Activated naive CD8-positive, alpha-beta T cell treated with anti-CD3 and anti-CD28 coated beads for 36 hours (primary cell): ENCODE results near the gene ATXN1L. TPM values are rescaled to one million over a fixed set of nuclear protein-coding genes. Genes with fewer than 3 reads are reported as not detected.
"Not testable (repeated sequence)": the region's sequence is repeated elsewhere in the genome, so short reads cannot be mapped to it uniquely, and the experiment has no call there.

Experiments
- DNase-seq: peaks from one replicate; pipeline ENCODE4 v3.0.0; 2021
- H3K27ac Mint-ChIP-seq: one replicate; pipeline ENCODE4 v1.8.0; 2022; ENCODE audit warnings: mild to moderate bottlenecking, moderate library complexity, mixed read lengths
- H3K27me3 Mint-ChIP-seq: one replicate; pipeline ENCODE4 v1.8.0; 2022; ENCODE audit warnings: mild to moderate bottlenecking, mixed read lengths
- H3K36me3 Mint-ChIP-seq: one replicate; pipeline ENCODE4 v1.8.0; 2021; ENCODE audit warnings: mild to moderate bottlenecking, mixed read lengths
- H3K4me1 Mint-ChIP-seq: one replicate; pipeline ENCODE4 v1.8.0; 2021; ENCODE audit warnings: mixed read lengths
- H3K4me3 Mint-ChIP-seq: one replicate; pipeline ENCODE4 v1.8.0; 2022; ENCODE audit warnings: mild to moderate bottlenecking, moderate library complexity, mixed read lengths
- H3K9me3 Mint-ChIP-seq: one replicate; pipeline ENCODE4 v1.8.0; 2022; ENCODE audit warnings: mixed read lengths
- total RNA-seq, 2 experiments: library from RNA; stranded (reverse); gene quantifications; one replicate each; pipeline ENCODE4 v1.2.3, GENCODE V29; 2021

The ATXN1L gene
- total RNA-seq, 2 experiments from 2014 or later = 13.4 to 15.3 TPM

DNA sequence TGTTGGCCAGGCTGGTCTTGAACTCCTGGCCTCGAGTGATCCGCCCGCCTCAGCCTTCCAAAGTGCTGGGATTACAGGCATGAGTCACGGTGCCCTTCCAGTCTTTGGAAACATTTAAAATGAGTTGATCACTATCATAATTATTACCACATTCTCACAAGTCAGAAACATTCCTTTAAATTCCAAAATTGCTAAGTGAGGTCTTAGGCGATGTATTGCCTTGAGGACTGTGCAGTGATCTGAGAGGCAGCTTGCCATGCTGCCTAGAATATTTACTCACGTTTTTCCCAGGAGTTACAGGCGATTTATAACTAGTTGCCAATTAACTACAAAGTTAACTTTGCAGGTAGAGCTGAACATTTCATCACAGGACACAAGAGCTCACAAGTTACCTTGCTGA is 5.7 kb upstream of the ATXN1L start:
- Mint-ChIP-seq H3K9me3 (no peaks in the 10 kb centered on the region), H3K27me3 (no peaks in the 10 kb centered on the region), H3K4me1 (peaks cover 10% of the 10 kb centered on the region), H3K27ac (no peak overlapping the region), H3K36me3 (no peaks in the 10 kb centered on the region), H3K4me3 (no peak overlapping the region)
- DNase-seq = no peak

DNA sequence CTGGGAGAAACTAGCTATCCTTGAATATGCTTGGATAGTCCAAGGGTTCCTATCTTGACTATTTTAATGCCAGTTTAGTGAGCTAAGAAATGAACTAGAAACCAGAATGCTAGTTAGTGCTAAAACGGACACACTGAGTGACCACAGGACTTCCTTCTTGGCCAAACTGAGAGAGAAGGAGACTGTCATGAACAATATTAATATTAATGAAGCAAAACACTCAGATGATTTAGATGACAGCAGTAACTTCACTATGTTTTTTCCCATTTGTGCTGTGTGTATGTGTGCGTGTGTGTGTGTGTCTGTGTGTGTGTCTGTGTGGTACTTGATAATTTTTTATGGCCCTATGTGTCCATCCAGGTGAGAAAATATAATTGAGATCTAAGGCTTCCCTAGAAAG is 2.2 kb upstream of the ATXN1L start:
- no peak overlapping the region for H3K27ac Mint-ChIP-seq
- no peak for DNase-seq
- H3K4me1 Mint-ChIP-seq = peaks cover 30% of the 10 kb centered on the region
- peaks cover 7% of the 10 kb centered on the region for H3K36me3 Mint-ChIP-seq
- no peaks in the 10 kb centered on the region for H3K27me3 Mint-ChIP-seq
- H3K4me3 Mint-ChIP-seq = no peak overlapping the region
- no peaks in the 10 kb centered on the region for H3K9me3 Mint-ChIP-seq

DNA sequence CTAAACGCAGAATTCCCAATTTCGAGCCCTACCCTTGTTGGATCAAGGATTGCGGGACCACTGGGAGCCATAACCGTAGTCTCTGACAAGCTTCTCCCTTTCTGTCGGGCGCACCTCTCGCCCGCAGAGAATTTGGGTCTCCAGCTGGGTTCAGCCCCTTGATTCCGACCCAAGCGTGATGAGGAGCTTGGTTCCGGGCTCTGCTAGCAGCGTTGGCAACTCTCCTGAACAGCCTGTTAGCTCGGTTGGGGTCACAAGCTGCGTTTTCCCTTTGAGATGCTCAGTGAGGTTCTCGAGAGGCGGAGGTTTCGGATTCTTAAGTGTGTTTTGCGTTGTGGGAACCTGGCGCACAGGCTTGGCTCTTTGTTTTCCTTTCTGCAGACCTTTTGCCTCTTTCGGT is 655 bp downstream of the ATXN1L start:
- H3K27me3 Mint-ChIP-seq = no peaks in the 10 kb centered on the region
- H3K9me3 Mint-ChIP-seq = no peaks in the 10 kb centered on the region
- H3K4me1 Mint-ChIP-seq = peaks cover 30% of the 10 kb centered on the region
- H3K36me3 Mint-ChIP-seq = peaks cover 20% of the 10 kb centered on the region
- DNase-seq = peak; percentile 24
- peak overlapping the region; percentile 79 for H3K27ac Mint-ChIP-seq
- peak overlapping the region; percentile 90 for H3K4me3 Mint-ChIP-seq

DNA sequence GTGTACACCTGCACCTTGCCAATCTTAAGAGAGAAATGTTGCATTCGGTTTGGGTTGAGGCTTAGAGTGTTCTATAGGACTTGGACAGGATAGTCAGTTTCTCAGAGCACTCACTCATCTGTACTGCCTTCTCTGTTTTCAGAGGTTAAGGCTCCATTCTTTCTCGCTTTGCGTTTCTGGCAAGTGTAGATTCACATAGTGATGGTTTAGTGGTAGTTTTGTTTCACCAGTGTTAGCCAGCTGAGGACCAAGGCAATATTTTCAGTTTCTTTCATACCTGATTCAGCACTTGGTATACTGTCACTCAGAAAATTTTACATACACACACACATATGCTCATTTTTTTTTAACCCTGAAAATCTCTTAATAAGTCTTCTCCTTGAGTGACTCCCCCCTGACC is 1.3 kb downstream of the ATXN1L start:
- H3K4me3 Mint-ChIP-seq = peak overlapping the region; percentile 90
- H3K4me1 Mint-ChIP-seq = peaks cover 29% of the 10 kb centered on the region
- H3K9me3 Mint-ChIP-seq = no peaks in the 10 kb centered on the region
- peaks cover 20% of the 10 kb centered on the region for H3K36me3 Mint-ChIP-seq
- H3K27me3 Mint-ChIP-seq = no peaks in the 10 kb centered on the region
- H3K27ac Mint-ChIP-seq = peak overlapping the region; percentile 37
- DNase-seq = no peak

DNA sequence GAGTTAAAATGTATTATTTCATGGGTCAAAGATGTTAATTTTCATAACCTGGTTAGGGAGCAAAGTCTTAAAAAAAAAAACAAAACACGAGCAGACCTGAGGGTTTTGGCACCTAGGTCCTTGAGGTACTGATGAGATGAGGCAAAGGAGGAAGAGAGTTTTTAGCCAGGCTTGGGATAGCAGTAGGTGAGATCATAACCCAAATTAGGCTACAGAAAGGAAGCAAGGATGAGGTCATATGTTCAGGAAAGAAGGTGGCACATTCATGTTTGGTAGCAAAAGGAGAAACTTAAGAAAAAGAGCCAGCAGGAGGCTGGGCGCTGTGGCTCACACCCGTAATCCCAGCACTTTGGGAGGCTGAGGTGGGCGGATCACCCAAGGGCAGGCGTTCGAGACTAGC is 2.8 kb downstream of the ATXN1L start:
- no peak overlapping the region for H3K27ac Mint-ChIP-seq
- no peak for DNase-seq
- no peaks in the 10 kb centered on the region for H3K27me3 Mint-ChIP-seq
- no peaks in the 10 kb centered on the region for H3K9me3 Mint-ChIP-seq
- H3K4me1 Mint-ChIP-seq = peaks cover 29% of the 10 kb centered on the region
- H3K36me3 Mint-ChIP-seq = peaks cover 20% of the 10 kb centered on the region
- no peak overlapping the region for H3K4me3 Mint-ChIP-seq

DNA sequence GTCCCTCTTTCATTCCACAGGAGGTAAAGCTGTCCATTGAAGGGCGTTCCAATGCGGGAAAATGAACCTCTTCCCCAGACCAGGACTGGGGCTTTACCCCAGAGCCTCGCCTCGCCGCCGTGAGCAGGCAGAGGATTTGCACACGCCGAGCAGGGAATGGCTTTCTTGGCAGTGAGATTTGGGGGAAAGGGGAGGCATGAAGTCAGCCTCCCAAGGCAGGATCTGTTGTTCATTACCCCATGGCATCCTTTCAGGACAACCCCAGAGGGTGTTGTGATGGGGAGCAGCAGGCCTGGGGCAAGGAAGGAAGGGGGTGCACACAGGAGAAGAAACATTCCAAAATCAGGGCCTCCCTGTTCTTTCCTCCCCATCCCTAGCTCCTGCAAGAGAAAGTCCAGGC is 6.0 kb downstream of the ATXN1L start:
- H3K4me1 Mint-ChIP-seq = peaks cover 40% of the 10 kb centered on the region
- H3K36me3 Mint-ChIP-seq = peaks cover 20% of the 10 kb centered on the region
- no peak overlapping the region for H3K27ac Mint-ChIP-seq
- H3K27me3 Mint-ChIP-seq = no peaks in the 10 kb centered on the region
- DNase-seq = no peak
- no peaks in the 10 kb centered on the region for H3K9me3 Mint-ChIP-seq
- H3K4me3 Mint-ChIP-seq = no peak overlapping the region

DNA sequence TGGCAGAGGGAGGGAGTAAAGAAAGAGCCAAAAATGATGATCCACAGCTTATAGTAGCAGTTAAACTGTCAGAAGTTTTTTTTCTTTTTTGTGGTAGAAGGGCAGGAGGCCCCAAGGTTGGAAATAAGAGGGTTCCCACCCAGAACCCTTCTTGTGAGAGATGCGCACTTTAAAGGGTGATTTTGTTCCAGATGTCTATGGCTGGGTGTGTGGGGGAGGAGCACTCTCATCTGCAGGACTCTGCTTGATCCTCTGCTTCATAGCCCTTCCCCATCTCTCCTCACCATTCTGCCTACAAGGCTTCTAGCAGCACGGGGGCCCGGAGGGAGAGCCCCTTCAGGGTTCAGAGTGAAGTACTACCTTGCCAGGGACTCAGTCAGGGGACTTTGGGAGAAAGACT is 6.4 kb downstream of the ATXN1L start:
- Mint-ChIP-seq H3K4me3 (no peak overlapping the region), H3K4me1 (peaks cover 36% of the 10 kb centered on the region), H3K27ac (no peak overlapping the region), H3K9me3 (no peaks in the 10 kb centered on the region), H3K27me3 (no peaks in the 10 kb centered on the region), H3K36me3 (peaks cover 20% of the 10 kb centered on the region)
- DNase-seq = no peak

DNA sequence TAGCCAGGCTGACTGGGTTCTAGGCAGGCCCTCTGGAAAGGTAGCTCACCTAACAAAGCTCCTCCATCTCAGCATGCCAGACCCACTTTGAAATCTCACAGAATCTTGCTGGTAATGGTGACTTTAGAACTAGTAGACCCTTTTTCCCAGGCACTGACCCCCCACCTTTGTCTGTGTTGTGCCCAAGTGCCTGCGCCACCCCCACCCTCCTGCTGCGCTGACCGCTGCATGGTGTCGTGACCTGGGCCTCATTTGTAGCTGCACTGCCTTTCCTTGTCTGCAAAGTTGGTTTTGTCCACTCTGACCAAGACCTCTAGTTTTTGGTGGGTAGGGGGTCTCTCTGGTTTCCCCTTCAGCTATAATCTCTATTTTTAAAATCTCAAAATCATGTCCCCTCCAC is 6.8 kb downstream of the ATXN1L start:
- Mint-ChIP-seq H3K36me3 (peaks cover 20% of the 10 kb centered on the region), H3K4me3 (no peak overlapping the region), H3K9me3 (no peaks in the 10 kb centered on the region), H3K27me3 (no peaks in the 10 kb centered on the region), H3K27ac (no peak overlapping the region), H3K4me1 (peaks cover 31% of the 10 kb centered on the region)
- no peak for DNase-seq

DNA sequence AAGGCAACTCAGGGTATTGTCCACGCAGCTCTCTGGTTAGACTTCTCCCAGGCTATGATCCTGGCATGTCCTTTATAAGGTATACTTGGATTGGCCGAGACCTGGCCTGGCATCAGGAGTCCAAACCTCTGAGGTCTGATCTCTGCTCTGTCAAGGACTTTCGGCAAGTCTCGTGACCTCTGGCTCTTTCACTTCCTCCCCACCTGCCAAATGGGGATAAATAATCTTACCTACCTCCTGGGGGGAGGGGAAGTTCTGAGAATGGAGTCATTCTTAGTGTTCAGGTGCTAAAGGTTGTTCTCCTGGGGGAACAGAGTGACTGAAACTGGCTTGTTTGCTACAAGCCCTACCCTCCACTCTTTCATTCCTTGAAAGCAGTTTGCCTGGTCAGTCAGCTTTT is 7.6 kb downstream of the ATXN1L start:
- H3K36me3 Mint-ChIP-seq = peaks cover 15% of the 10 kb centered on the region
- H3K4me1 Mint-ChIP-seq = peaks cover 30% of the 10 kb centered on the region
- H3K27ac Mint-ChIP-seq = peak overlapping the region; percentile 12

DNA sequence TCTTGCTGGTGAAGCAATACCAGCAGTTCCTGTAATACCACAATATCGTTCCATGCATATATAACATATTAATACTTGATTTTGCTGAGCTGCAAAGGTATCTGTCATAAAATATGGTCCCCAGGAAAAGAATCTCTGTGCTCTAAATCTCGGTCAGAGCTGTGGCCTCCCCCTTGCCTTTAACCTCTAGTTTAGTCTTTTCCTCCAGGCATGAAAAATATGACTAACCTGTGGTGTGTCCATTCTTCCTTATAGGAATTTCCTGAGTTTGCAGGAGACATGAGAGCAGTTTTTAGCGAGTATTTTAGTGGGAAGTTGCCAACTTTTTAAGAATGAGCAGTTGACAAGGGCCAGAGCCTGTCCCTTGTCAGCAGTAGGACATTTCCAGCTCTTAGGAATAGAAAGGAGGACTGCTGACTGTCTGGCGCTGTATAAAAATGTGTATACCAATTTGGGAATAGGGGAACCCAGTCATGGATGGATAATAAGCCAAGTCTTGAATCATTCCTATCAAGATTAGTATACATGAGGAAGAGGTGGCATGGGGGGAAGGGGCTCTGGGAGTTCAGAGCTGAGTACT is 8.7 kb downstream of the ATXN1L start:
- peaks cover 11% of the 10 kb centered on the region for H3K36me3 Mint-ChIP-seq
- H3K4me3 Mint-ChIP-seq = no peak overlapping the region
- no peaks in the 10 kb centered on the region for H3K27me3 Mint-ChIP-seq
- H3K9me3 Mint-ChIP-seq = no peaks in the 10 kb centered on the region
- no peak for DNase-seq
- no peak overlapping the region for H3K27ac Mint-ChIP-seq
- peaks cover 30% of the 10 kb centered on the region for H3K4me1 Mint-ChIP-seq

More for the DNA sequence above, 7.6 kb downstream of the ATXN1L start:
- Mint-ChIP-seq H3K27me3 (no peaks in the 10 kb centered on the region), H3K4me3 (no peak overlapping the region), H3K9me3 (no peaks in the 10 kb centered on the region)
- DNase-seq = no peak

DNA sequence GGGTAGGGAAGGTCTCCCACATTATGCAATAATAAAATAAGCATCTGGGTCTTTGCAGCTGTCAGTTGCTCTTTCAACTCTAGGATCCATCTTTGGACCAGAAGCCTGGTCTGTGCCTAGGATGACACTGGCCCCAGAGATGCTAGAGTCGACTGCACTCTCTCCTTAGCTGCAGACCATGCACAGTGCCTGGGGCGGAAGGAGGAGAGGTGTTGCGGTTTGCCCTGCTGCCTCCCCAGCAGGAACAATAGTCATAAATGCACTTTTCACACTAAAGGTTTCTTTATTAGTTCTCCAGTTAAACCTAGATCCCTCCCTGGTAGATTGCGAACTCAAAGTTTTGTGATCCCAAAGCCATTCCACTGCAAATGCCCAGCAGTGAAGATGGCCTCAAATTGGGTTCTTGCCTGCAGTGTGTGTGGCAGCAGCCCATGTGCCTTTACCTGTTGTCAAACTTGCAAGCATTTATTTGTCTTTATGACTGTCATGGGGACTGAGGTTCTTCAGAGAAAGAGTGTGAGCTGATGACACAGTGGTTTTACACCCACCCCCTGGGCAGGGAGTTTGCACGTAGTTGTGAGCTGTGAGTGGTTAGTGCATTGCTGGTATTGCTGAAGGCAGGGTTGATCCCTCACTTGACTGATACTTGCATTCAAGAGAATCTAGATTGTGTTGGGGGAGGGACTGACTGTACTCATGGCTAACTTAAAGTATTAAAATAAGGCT is 10.3 kb downstream of the ATXN1L start:
- no peak for DNase-seq
- Mint-ChIP-seq H3K4me3 (no peak overlapping the region), H3K36me3 (peaks cover 6% of the 10 kb centered on the region), H3K27ac (no peak overlapping the region), H3K27me3 (no peaks in the 10 kb centered on the region), H3K9me3 (no peaks in the 10 kb centered on the region), H3K4me1 (peaks cover 30% of the 10 kb centered on the region)

DNA sequence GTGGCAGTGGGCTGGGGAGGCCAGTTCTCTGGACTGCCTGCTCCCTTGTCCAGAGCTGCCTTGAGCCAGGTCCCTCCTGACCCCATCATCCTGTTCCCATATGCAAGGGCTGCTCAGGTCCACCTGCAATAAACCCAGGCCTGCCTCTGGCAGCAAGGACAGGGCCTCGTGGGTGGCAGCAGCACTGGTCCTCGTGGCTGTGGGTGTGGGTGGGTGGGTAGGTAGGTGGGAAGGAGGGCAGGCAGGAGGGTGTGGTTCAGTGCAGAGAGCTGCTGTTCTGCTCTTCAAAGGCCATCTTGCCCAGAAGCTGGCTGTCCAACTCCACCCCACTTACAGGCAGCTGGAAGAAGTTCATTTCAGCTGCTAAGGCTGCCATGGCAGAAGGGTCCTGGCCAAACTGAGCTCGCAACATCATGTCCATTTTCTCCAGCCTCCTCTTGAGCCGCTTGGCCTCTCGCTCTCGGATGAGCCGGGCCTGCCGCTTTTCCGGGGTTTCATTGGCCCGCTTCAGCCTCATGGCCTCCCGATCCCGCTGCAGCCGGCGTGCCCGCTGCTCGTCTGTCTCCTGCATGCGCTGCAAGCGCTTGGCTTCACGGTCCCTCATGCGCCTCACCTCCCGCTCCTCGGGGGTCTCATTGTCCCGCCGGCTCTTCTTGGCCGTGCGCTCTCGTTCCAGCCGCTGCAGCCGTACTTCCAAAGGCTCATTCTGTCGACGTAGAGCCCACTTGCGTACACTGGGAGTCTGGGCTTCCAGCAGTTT is 14.2 kb downstream of the ATXN1L start:
- no peak for DNase-seq
- Mint-ChIP-seq H3K27me3 (no peaks in the 10 kb centered on the region), H3K36me3 (peaks cover 8% of the 10 kb centered on the region), H3K4me3 (no peak overlapping the region), H3K9me3 (no peaks in the 10 kb centered on the region), H3K27ac (no peak overlapping the region), H3K4me1 (peaks cover 15% of the 10 kb centered on the region)

DNA sequence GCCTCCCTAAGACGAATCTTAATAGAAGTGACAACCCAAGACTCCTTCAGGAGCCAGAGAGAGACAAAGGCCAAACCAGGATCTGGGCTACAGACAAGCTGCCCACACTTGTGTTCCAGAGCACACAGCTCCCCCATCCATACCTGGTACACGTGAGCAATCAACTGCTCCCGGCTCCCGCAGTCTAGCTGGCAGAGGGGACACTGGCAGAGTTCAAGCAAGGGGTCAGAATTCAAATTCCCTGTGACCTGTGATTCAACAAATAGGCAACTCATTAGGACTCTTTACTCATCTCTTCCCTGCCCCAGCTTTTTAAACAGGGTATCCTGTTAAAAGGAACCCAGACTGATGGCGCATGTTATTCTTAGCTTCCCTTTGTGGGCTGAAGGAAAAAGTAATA is 18.2 kb downstream of the ATXN1L start:
- Mint-ChIP-seq H3K4me3 (no peak overlapping the region), H3K27ac (no peak overlapping the region), H3K36me3 (peaks cover 7% of the 10 kb centered on the region), H3K4me1 (peaks cover 6% of the 10 kb centered on the region), H3K9me3 (no peaks in the 10 kb centered on the region), H3K27me3 (no peaks in the 10 kb centered on the region)
- no peak for DNase-seq

DNA sequence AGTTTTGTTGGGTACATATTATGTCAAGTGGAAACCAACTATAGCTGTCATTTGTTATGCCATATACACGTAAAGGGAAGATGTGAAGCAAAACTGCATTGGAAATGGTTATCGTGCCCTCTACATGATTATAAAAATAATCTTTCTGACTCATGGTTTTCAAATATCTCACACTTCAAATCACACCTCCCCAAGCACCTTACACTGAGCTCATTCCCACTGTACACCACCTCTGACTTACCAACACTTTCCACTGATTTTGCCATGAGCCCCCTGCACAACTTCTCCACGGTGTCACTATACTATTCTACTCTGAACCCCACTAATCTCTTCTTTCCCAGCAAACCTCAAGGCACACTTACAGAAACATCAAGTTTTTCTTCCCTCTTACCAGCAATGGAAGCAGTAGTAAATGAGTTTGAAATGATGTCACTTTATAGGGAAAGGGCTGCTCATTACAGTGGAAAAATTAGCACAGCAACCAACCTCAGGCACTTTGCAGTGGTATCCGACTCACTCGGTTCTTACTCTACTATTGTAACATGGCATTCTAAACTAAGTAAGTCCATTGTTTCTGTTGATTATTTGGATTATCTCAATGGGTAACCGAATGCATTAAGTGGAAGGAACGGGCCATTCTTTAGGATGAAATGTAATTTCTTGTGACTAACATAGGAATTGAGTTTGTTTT is 19.5 kb downstream of the ATXN1L start:
- Mint-ChIP-seq H3K9me3 (no peaks in the 10 kb centered on the region), H3K4me3 (no peak overlapping the region), H3K36me3 (peaks cover 7% of the 10 kb centered on the region), H3K27me3 (no peaks in the 10 kb centered on the region), H3K4me1 (peaks cover 10% of the 10 kb centered on the region), H3K27ac (no peak overlapping the region)
- DNase-seq = no peak

DNA sequence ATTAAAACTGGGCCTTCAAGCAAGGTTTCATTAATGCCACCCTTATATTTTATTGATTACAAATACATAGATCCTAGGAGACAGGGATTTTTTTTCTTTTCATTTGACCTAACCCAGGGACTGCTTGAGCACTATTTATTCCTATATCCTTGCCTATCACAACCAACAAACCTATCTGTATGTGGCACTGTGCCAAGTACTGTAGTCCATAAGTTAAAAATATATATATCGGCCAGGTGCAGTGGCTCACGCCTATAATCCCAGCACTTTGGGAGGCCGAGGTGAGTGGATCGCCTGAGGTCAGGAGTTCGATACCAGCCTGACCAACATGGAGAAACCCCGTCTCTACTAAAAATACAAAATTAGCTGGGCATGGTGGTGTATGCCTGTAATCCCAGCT is 21.4 kb downstream of the ATXN1L start:
- H3K27me3 Mint-ChIP-seq, H3K27ac Mint-ChIP-seq, H3K4me3 Mint-ChIP-seq, DNase-seq, H3K9me3 Mint-ChIP-seq, H3K36me3 Mint-ChIP-seq: not testable (repeated sequence)
- H3K4me1 Mint-ChIP-seq = peaks cover 19% of the 10 kb centered on the region
